Muscle of arm (tissue), 12 donors: ENCODE results near the gene GPR3. TPM values are rescaled to one million over a fixed set of nuclear protein-coding genes. Genes with fewer than 3 reads are reported as not detected.

Source experiments
- DNase-seq: peaks from one replicate; pipeline ENCODE4 v3.0.0-alpha.2; 2013
- polyA plus RNA-seq, 12 donors: library from polyadenylated mRNA; unstranded; fragments of 120-200 nt; gene quantifications; one replicate each; pipeline ENCODE4 v1.2.1, GENCODE V29; 2013; ENCODE audit not compliant: insufficient read length in 12 of 12

Gene GPR3
- polyA plus RNA-seq, 12 donors = 0.38 to 0.95 (median 0.59) TPM; not detected in 2

- DNase-seq = no peak
Observed at GRCh38 chr1:27358038-27358927, 34.1 kb upstream of the GPR3 start.

- DNase-seq = no peak
Observed at GRCh38 chr1:27358928-27359313, 33.5 kb upstream of the GPR3 start.

GRCh38 chr1:27359822-27360158 is 32.6 kb upstream of the GPR3 start:
- no peak for DNase-seq

- no peak for DNase-seq
Observed at GRCh38 chr1:27360159-27361043, 32.0 kb upstream of the GPR3 start.

GRCh38 chr1:27361044-27361402 is 31.4 kb upstream of the GPR3 start:
- DNase-seq = no peak

- DNase-seq = no peak
Observed at GRCh38 chr1:27361553-27361952, 30.9 kb upstream of the GPR3 start.

- DNase-seq = no peak
Observed at GRCh38 chr1:27363766-27364695, 28.4 kb upstream of the GPR3 start.

GRCh38 chr1:27364696-27365371 is 27.6 kb upstream of the GPR3 start:
- no peak for DNase-seq

GRCh38 chr1:27365372-27366112 is 26.9 kb upstream of the GPR3 start:
- DNase-seq = peak; percentile 91

- DNase-seq = peak; percentile 69
Observed at GRCh38 chr1:27366113-27366410, 26.4 kb upstream of the GPR3 start.

GRCh38 chr1:27366411-27367159 is 25.8 kb upstream of the GPR3 start, which contains the start of gene MAP3K6:
Gene MAP3K6, minus strand, starts transcription at chr1:27366961. Its CDS starts 364 bp downstream, at chr1:27366597.
- peak; percentile 62 for DNase-seq

- DNase-seq = no peak
Observed at GRCh38 chr1:27367160-27367650, 25.2 kb upstream of the GPR3 start.

GRCh38 chr1:27368869-27369582 is 23.4 kb upstream of the GPR3 start:
- no peak for DNase-seq

- DNase-seq = no peak
Observed at GRCh38 chr1:27372022-27372807, 20.2 kb upstream of the GPR3 start.

GRCh38 chr1:27372808-27373690 is 19.4 kb upstream of the GPR3 start:
- no peak for DNase-seq

GRCh38 chr1:27374362-27375086 is 17.9 kb upstream of the GPR3 start, which contains the start of gene FCN3:
Gene FCN3, minus strand, starts transcription at chr1:27374824. Its CDS starts 6 bp downstream, at chr1:27374818.
- DNase-seq = no peak
